MCF 10A (cell line): ENCODE measurements around the gene UFL1. TPM values are rescaled to one million over a fixed set of nuclear protein-coding genes. Genes with fewer than 3 reads are reported as not detected.
"Not testable (repeated sequence)": the region's sequence is repeated elsewhere in the genome, so short reads cannot be mapped to it uniquely, and the experiment has no call there.

Experiments
- BruUV-seq: library from RNA; stranded (reverse); fragments of 400-500 nt; replicated peaks from 2 replicates; lab custom pipeline; 2021; lab: Mats Ljungman, UMichigan
- CTCF ChIA-PET: fragments of 300-600 bp; sonication (Branson Sonifier 250); formaldehyde crosslinking; extraction: SDS; loops from one replicate; lab custom pipeline; 2021; ENCODE audit warnings: antibody characterized with exemption, inconsistent platforms; lab: Yijun Ruan, JAX
- POLR2A ChIA-PET: fragments of 300-600, 350-650 bp; sonication (Branson Sonifier 250); formaldehyde crosslinking; extraction: SDS; loops from one replicate; lab custom pipeline; 2020; ENCODE audit warnings: antibody characterized with exemption, inconsistent platforms; lab: Yijun Ruan, JAX
- DNase-seq: peaks from one replicate; pipeline ENCODE4 v3.0.0-alpha.2; 2018; ENCODE audit not compliant: unreplicated experiment
- H3K27ac Mint-ChIP-seq: one replicate; pipeline ENCODE4 v1.8.0; 2022; ENCODE audit warnings: mild to moderate bottlenecking, low read depth, mixed read lengths; ENCODE audit not compliant: unreplicated experiment
- H3K27me3 Mint-ChIP-seq: one replicate; pipeline ENCODE4 v1.8.0; 2022; ENCODE audit warnings: mixed read lengths; ENCODE audit not compliant: insufficient read depth, unreplicated experiment
- H3K36me3 Mint-ChIP-seq: one replicate; pipeline ENCODE4 v1.8.0; 2022; ENCODE audit warnings: mild to moderate bottlenecking, moderate library complexity, mixed read lengths; ENCODE audit not compliant: insufficient read depth, unreplicated experiment
- H3K4me1 Mint-ChIP-seq: one replicate; pipeline ENCODE4 v1.8.0; 2022; ENCODE audit warnings: mixed read lengths; ENCODE audit not compliant: insufficient read depth, unreplicated experiment
- H3K4me3 Mint-ChIP-seq: one replicate; pipeline ENCODE4 v1.8.0; 2022; ENCODE audit warnings: mild to moderate bottlenecking, moderate library complexity, mixed read lengths; ENCODE audit not compliant: unreplicated experiment
- H3K9me3 Mint-ChIP-seq: one replicate; pipeline ENCODE4 v1.8.0; 2022; ENCODE audit warnings: mixed read lengths; ENCODE audit not compliant: unreplicated experiment
- CTCF ChIP-seq: fragments of 200-600 bp; IDR thresholded peaks from one replicate; pipeline ENCODE4 v1.8.0; 2022; ENCODE audit warnings: antibody characterized with exemption, mild to moderate bottlenecking; ENCODE audit not compliant: unreplicated experiment
- intact Hi-C: fragments of 100-400 bp; cut with micrococcal nuclease; formaldehyde crosslinking; loops from 2 replicates; pipeline ENCODE4 v1.14.1; 2022
- total RNA-seq: library from RNA; stranded (reverse); gene quantifications from 2 replicates; pipeline ENCODE4 v1.2.3, GENCODE V29; 2022

Gene UFL1
- total RNA-seq, 1 experiment from 2014 or later, result 41.6 TPM

GRCh38 chr6:96547654-96548053, 26.0 kb downstream of the UFL1 start:
- Mint-ChIP-seq H3K9me3 (no peaks in the 10 kb centered on the region), H3K36me3 (peaks cover 61% of the 10 kb centered on the region), H3K27ac (no peak overlapping the region), H3K4me1 (no peaks in the 10 kb centered on the region), H3K4me3 (no peak overlapping the region), H3K27me3 (no peaks in the 10 kb centered on the region)
- no peak for DNase-seq
- intact Hi-C loops, result loop anchor here (10.0 kb wide), 1 partner anchor 347 kb away; the partner anchor contains the start of gene NDUFAF4
- ChIA-PET CTCF (interaction anchor here (1.0 kb wide), 1 partner anchor 519 kb away, joined by 4 read pairs; no protein-coding TSS in a partner anchor), POLR2A (no interaction called here)
- no TSS peak for BruUV-seq
- TF ChIP-seq CTCF, result no peak

GRCh38 chr6:96554558-96554957, 33.0 kb downstream of the UFL1 start:
- CTCF ChIA-PET, result no interaction called here
- H3K36me3 Mint-ChIP-seq, result peaks cover 67% of the 10 kb centered on the region
- no peak for TF ChIP-seq CTCF
- no peak overlapping the region for H3K27ac Mint-ChIP-seq
- POLR2A ChIA-PET, result interaction anchor here (1.5 kb wide), 1 partner anchor 17 kb away, joined by 3 read pairs; no protein-coding TSS in a partner anchor
- BruUV-seq, result no TSS peak
- no peaks in the 10 kb centered on the region for H3K27me3 Mint-ChIP-seq
- no peak overlapping the region for H3K4me3 Mint-ChIP-seq
- intact Hi-C loops, result no loop called here
- no peaks in the 10 kb centered on the region for H3K4me1 Mint-ChIP-seq
- H3K9me3 Mint-ChIP-seq, result no peaks in the 10 kb centered on the region
- no peak for DNase-seq

- Mint-ChIP-seq H3K36me3 (peaks cover 19% of the 10 kb centered on the region), H3K27me3 (peaks cover 29% of the 10 kb centered on the region)
- H3K9me3 Mint-ChIP-seq, H3K27ac Mint-ChIP-seq, BruUV-seq, H3K4me3 Mint-ChIP-seq, intact Hi-C loops, DNase-seq, H3K4me1 Mint-ChIP-seq, POLR2A ChIA-PET: not testable (repeated sequence)
- CTCF ChIA-PET, result interaction anchor here (0.6 kb wide), 1 partner anchor 235 kb away, joined by 3 read pairs; no protein-coding TSS in a partner anchor
Measured at GRCh38 chr6:96559740-96560139, 38.1 kb downstream of the UFL1 start.

- Mint-ChIP-seq H3K4me3 (no peak within 1 kb of the TSS), H3K36me3 (no peaks in the 10 kb centered on the region), H3K4me1 (no peaks in the 10 kb centered on the region), H3K27me3 (peaks cover 54% of the 10 kb centered on the region), H3K27ac (no peak within 1 kb of the TSS), H3K9me3 (no peaks in the 10 kb centered on the region)
- POLR2A ChIA-PET, result interaction anchor here (0.6 to 1.1 kb wide), 2 partner anchors 12 to 95 kb away, joined by 3 read pairs; no protein-coding TSS in a partner anchor
- no peak for TF ChIP-seq CTCF
- no peak for DNase-seq
- BruUV-seq, result no TSS peak
- CTCF ChIA-PET, result no interaction called here
- intact Hi-C loops, result no loop called here
Measured at GRCh38 chr6:96562886-96563285, 41.3 kb downstream of the UFL1 start, which contains the start of gene FHL5. Gene FHL5, plus strand, starts transcription at chr6:96563128. Its CDS starts 40,486 bp downstream, at chr6:96603614.
